Inferior parietal cortex (tissue), 1 donor: ENCODE results near the gene KCNG2.

Experiments used
- DNase-seq: peaks from one replicate; pipeline ENCODE4 v3.0.0-alpha.2; 2016; ENCODE audit errors: extremely low spot score

KCNG2 gene

GRCh38 chr18:79923896-79924585, 126.3 kb downstream of the KCNG2 start:
- no peak for DNase-seq

GRCh38 chr18:79924814-79925731, 127.3 kb downstream of the KCNG2 start:
- DNase-seq: no peak

GRCh38 chr18:79926306-79926705, 128.6 kb downstream of the KCNG2 start:
- DNase-seq: no peak

GRCh38 chr18:79926715-79927606, 129.2 kb downstream of the KCNG2 start:
- DNase-seq: no peak

GRCh38 chr18:79927607-79928562, 130.1 kb downstream of the KCNG2 start:
- no peak for DNase-seq

GRCh38 chr18:79928563-79928960, 130.8 kb downstream of the KCNG2 start:
- no peak for DNase-seq

GRCh38 chr18:79930020-79930642, 132.4 kb downstream of the KCNG2 start:
- DNase-seq: no peak

GRCh38 chr18:79931475-79931874, 133.7 kb downstream of the KCNG2 start:
- no peak for DNase-seq

- no peak for DNase-seq
Measured at GRCh38 chr18:79932907-79933306, 135.2 kb downstream of the KCNG2 start.

GRCh38 chr18:79933765-79934164, 136.0 kb downstream of the KCNG2 start:
- no peak for DNase-seq

GRCh38 chr18:79934311-79935097, 136.8 kb downstream of the KCNG2 start:
- no peak for DNase-seq

GRCh38 chr18:79935098-79935480, 137.4 kb downstream of the KCNG2 start:
- no peak for DNase-seq

GRCh38 chr18:79935499-79935898, 137.8 kb downstream of the KCNG2 start:
- no peak for DNase-seq

- DNase-seq: no peak
Measured at GRCh38 chr18:79935925-79936324, 138.2 kb downstream of the KCNG2 start.

- DNase-seq: no peak
Measured at GRCh38 chr18:79936641-79937040, 138.9 kb downstream of the KCNG2 start.

GRCh38 chr18:79937103-79937860, 139.5 kb downstream of the KCNG2 start:
- no peak for DNase-seq

- DNase-seq: no peak
Measured at GRCh38 chr18:79938196-79938595, 140.5 kb downstream of the KCNG2 start.

GRCh38 chr18:79939096-79939495, 141.4 kb downstream of the KCNG2 start:
- no peak for DNase-seq
